GM21576 (cell line): Measurements from ENCODE around the gene IGFN1.
"Not testable (repeated sequence)": the region's sequence is repeated elsewhere in the genome, so short reads cannot be mapped to it uniquely, and the experiment has no call there.

ENCODE experiments used
- ATAC-seq: cut with Tn5 transposase; IDR thresholded peaks from one replicate; pipeline ENCODE4 v1.9.1; 2021; ENCODE audit warnings: mild to moderate bottlenecking, moderate library complexity; ENCODE audit not compliant: unreplicated experiment

IGFN1 gene

GRCh38 chr1:201239646-201240045 is 49.0 kb downstream of the IGFN1 start:
- not testable (repeated sequence) for ATAC-seq

GRCh38 chr1:201240171-201240570 is 49.5 kb downstream of the IGFN1 start:
- ATAC-seq = no peak

GRCh38 chr1:201241736-201242135 is 51.1 kb downstream of the IGFN1 start:
- no peak for ATAC-seq

GRCh38 chr1:201245082-201245481 is 54.5 kb downstream of the IGFN1 start:
- no peak for ATAC-seq

GRCh38 chr1:201248721-201249559 is 58.3 kb downstream of the IGFN1 start:
- ATAC-seq = no peak

GRCh38 chr1:201250326-201251011 is 59.8 kb downstream of the IGFN1 start:
- ATAC-seq = no peak

GRCh38 chr1:201251411-201251810 is 60.8 kb downstream of the IGFN1 start:
- no peak for ATAC-seq

GRCh38 chr1:201251851-201252430 is 61.3 kb downstream of the IGFN1 start:
- ATAC-seq = no peak

GRCh38 chr1:201252944-201253371 is 62.3 kb downstream of the IGFN1 start:
- ATAC-seq = no peak

GRCh38 chr1:201253411-201253810 is 62.8 kb downstream of the IGFN1 start:
- no peak for ATAC-seq

- no peak for ATAC-seq
These were observed 63.4 kb downstream of the IGFN1 start for GRCh38 chr1:201253906-201254624.

GRCh38 chr1:201254625-201255478 is 64.2 kb downstream of the IGFN1 start:
- no peak for ATAC-seq

- no peak for ATAC-seq
These were observed 65.1 kb downstream of the IGFN1 start for GRCh38 chr1:201255479-201256362.

GRCh38 chr1:201258132-201258531 is 67.5 kb downstream of the IGFN1 start:
- ATAC-seq = not testable (repeated sequence)

GRCh38 chr1:201258763-201259230 is 68.2 kb downstream of the IGFN1 start:
- no peak for ATAC-seq

GRCh38 chr1:201259476-201260235 is 69.0 kb downstream of the IGFN1 start:
- ATAC-seq = no peak

GRCh38 chr1:201260236-201260590 is 69.6 kb downstream of the IGFN1 start:
- no peak for ATAC-seq

GRCh38 chr1:201260648-201261311 is 70.2 kb downstream of the IGFN1 start:
- ATAC-seq = no peak
